Activated CD4-positive, alpha-beta T cell treated with anti-CD3 and anti-CD28 coated beads for 4 hours (primary cell): ENCODE results near the gene STARD3.
"Not testable (repeated sequence)": the region's sequence is repeated elsewhere in the genome, so short reads cannot be mapped to it uniquely, and the experiment has no call there.

Experiments used
- DNase-seq, 2 donors: peaks; one replicate each; pipeline ENCODE4 v3.0.0-alpha.2; 2020

The STARD3 gene

GRCh38 chr17:39636927-39637736, at the start of gene STARD3:
TSS of gene STARD3 (plus strand) at chr17:39637144. CDS start at chr17:39653532, 16,388 bp downstream.
- DNase-seq, result peak; percentile 86 to 90

GRCh38 chr17:39590180-39590579, 46.8 kb upstream of the STARD3 start:
- DNase-seq, result not testable (repeated sequence)

GRCh38 chr17:39591958-39592954, 44.7 kb upstream of the STARD3 start:
- DNase-seq, result peak in 1 of 2 donors; percentile 43

DNA sequence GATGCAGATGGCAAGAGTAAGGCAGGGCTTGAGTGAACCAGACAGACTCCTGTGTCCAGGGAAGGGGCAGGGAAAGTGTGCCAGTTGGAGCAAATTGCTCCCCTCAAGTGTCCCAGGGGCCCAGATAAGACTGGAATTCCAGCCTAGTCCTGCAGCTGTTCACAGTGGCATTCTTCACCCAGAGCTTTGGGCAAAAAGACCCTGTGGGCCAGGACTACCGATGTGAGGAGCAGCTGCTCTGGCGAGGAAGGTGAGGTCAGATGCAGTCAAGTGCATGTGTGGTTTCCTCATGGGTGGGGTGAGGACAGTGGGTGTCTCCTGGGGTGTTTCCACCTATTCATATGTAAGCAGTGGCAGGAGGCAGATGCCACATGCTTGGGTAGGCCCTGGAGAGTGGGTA, 43.6 kb upstream of the STARD3 start:
- DNase-seq, result no peak

GRCh38 chr17:39595294-39595693, 41.6 kb upstream of the STARD3 start:
- DNase-seq, result no peak

- DNase-seq, result no peak
Observed at GRCh38 chr17:39595928-39596510, 40.9 kb upstream of the STARD3 start.

DNA sequence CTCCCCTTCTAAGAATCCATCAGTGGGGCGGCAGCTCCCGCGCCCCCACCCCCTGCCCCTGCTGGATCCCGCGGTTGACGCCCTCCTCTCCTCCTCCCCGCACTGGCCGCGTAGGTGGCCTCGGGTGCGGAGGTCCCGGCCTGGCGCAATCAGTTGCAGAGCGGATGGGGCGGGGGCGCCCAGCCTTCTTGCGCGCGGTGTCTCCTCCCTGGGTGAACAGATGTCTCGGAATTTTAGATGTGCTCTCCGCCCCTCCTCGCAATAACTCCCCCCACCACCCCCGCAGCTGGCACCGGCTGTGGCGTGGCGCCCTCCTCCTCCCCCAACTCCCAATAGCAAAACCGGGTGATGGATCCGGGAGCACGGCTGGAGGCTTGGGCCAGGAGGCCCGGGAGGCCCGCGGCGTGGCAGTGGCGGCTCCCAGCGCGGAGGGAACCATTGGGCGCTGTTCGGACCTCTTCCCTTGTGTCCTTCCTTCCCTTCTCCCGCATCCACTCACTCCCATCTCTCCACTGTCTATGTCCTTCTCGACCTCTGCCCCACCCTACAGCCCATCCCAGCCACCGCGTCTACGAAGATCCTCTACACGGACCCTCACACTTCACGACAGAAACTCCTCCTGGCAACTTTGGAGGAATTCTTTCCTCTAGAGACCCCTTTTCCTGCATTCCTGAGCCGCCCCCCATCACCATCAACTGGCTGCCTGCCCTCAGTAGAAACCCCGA, 40.2 kb upstream of the STARD3 start:
- no peak for DNase-seq

DNA sequence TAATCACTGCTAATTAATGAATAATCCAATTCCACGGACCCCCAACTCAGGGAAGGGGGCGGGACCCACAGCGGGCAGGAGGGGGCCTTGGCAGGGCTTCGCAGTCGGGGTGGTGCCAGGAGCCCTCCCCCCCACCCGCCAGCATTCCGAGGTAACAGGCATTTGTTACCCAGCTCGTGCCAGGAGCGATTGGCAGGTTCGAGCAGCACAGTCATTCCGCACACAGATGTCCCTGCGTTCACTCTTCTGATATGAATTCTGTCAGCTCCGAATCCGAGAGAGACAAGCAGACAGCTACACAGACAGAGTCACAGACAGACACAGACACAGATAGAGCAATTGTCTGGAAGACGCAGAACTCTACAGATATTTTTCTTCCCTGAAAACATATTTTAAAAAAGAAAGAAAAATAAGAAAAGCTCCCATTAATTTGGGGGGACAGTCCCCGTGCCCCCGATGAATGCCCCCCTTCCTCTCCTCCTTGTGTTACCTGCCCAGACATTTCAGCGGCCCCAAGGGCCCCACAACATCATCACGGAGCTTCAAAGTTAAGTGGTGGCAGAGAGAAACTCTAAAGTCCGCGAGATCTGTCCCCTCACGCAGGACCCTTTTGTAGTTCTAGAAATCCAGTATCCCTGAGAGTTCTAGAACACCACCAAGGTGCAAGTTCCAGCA, 39.4 kb upstream of the STARD3 start:
- DNase-seq, result no peak

GRCh38 chr17:39598047-39598481, 38.9 kb upstream of the STARD3 start:
- no peak for DNase-seq

- DNase-seq, result no peak
Observed at GRCh38 chr17:39598630-39599003, 38.3 kb upstream of the STARD3 start.

- no peak for DNase-seq
Observed at GRCh38 chr17:39599004-39599664, 37.8 kb upstream of the STARD3 start.

GRCh38 chr17:39599665-39600231, 37.2 kb upstream of the STARD3 start:
- DNase-seq, result no peak

GRCh38 chr17:39600288-39600996, 36.5 kb upstream of the STARD3 start:
- DNase-seq, result no peak

- no peak for DNase-seq
Observed at GRCh38 chr17:39600997-39601597, 35.8 kb upstream of the STARD3 start.

DNA sequence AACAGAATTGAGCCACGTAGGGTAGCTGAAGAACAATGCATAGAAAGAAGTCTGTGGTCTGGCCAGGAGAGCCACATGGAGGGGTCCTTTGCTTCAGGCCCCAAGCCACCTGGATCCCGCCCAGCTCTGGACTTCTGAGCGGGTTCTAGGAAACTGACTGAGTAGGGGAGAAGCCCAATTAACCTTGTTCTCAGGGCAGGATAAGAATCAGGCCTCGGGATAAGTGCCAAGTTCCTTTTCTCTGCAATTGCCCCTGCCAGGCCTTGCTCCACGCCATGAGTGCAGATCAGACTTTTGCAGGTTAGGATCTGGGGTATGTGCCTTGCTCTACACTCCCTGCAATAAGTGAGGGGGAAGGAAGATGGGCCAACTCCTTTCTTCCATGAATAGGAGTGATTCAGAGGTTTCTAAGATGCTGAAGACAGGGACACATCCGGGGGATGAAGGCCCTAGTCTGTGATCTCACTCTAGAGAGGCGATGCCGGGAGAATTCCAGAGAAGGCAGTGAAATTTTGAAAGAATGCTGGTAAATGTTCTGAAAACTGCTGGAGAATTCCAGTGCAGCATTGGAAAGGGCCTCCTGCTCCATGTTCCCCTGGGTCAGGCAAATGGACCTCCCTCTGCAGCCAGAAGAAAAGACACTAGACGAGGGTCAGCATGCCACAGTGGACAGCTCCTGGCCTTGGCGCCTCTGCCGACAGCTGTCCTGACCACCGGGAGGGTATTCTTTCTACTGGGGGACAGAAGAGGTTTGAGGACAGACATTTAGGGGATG, 35.0 kb upstream of the STARD3 start:
- no peak for DNase-seq

DNA sequence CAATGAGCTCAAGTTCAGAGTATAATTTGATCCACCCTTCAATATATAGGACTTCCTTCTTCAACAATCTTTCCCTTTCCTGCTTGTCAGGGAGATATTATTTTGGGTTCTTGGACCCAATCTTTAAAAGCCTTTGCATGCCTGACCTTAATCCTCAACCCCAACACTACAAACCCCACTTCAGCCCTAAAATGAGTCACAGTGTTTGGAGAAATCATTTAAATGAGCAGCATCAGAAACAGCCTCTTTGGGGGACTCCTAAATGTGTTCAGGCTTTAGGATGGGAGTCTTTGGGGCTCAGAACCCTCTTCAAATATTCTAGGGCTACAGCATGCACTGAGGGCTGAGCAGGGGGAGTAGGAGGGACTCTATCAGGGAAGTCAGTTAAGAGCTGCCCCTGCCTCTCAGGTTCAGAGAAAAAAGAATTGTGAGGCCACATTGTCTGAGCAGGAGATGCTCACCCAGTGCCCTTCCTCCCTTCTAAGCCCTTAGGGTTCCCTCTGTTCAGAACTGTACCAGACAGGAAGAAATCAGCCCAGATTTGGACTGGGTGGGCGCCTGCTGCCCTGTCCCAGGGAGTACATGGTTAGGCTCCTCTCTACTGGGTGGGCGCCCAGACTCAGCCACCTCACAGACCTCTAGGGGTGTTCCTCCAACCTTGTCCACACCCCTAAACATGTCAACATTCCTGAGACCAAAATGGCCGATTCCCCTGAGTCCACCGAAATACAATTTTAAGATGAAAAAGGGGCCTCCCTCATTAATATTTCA, 34.2 kb upstream of the STARD3 start:
- no peak for DNase-seq

DNA sequence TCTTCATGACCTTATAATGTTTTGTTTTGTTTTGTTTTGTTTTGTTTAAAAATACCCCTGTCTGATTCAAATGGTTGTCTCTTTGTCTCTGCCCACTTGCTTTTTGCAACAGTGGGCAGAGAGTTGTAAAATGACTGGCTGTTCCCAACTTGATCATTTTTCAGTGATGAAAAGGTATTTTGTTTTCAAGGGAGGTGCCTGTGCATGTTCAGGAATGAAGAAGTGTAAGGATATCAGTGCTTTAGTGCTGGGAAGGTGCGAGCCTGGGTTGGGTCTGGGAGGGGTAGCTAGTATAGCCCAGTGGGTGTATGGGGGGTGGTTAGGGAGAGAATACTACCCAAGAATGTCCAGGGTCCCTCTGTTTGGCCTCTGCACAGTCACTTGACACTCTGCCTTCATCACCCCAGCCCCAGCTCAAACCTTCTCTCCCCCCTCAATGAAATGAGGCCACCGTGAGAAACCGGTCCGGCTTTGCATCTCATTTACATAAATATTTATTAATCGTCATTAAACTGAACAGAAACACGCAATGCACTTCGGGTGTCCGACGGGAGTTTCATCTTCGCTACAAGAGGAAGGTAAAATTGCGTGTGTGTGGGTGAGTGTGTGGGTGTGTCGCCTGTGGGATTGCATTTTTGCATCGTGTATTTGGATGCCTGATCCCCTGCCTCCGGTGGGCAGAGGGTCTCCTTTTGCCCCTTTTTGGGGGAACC, 33.5 kb upstream of the STARD3 start:
- no peak for DNase-seq
